H1 (cell line): ENCODE data around the gene ZIC1. TPM values are rescaled to one million over a fixed set of nuclear protein-coding genes. Genes with fewer than 3 reads are reported as not detected.

Experiments
- CEBPB ChIP-seq: IDR thresholded peaks from 2 replicates; pipeline ENCODE4 v1.6.1; 2012; ENCODE audit warnings: low read depth, low read length
- CHD2 ChIP-seq: IDR thresholded peaks from 2 replicates; pipeline ENCODE4 v1.6.1; 2012; ENCODE audit warnings: low read length, improper control_type of control experiment
- CHD7 ChIP-seq: fragments of 300-600 bp; sonication (generic); IDR thresholded peaks from 2 replicates; pipeline ENCODE4 v1.7.1; 2012; ENCODE audit warnings: low read length, moderate library complexity, mild to moderate bottlenecking, inconsistent platforms; ENCODE audit not compliant: insufficient replicate concordance
- EZH2 ChIP-seq: fragments of 200-600 bp; sonication (generic); IDR thresholded peaks from 2 replicates; pipeline ENCODE4 v1.7.1; 2012; ENCODE audit warnings: low read depth, mild to moderate bottlenecking, moderate library complexity, low read length, inconsistent platforms; ENCODE audit not compliant: severe bottlenecking
- HDAC6 ChIP-seq: IDR thresholded peaks from one replicate; pipeline ENCODE4 v1.7.1; 2012; ENCODE audit warnings: low read depth, mild to moderate bottlenecking, inconsistent platforms, low read length, moderate library complexity
- JUND ChIP-seq: IDR thresholded peaks from 2 replicates; pipeline ENCODE4 v1.6.1; 2011; ENCODE audit warnings: mild to moderate bottlenecking, improper control_type of control experiment, low read length
- RFX5 ChIP-seq: IDR thresholded peaks from 2 replicates; pipeline ENCODE4 v1.6.1; 2011; ENCODE audit warnings: low read depth, low read length, improper control_type of control experiment, borderline replicate concordance
- SAP30 ChIP-seq: fragments of 300-600 bp; sonication (generic); IDR thresholded peaks from 2 replicates; pipeline ENCODE4 v1.7.1; 2012; ENCODE audit warnings: low read length, moderate library complexity, mild to moderate bottlenecking, inconsistent platforms; ENCODE audit not compliant: insufficient read depth, insufficient replicate concordance
- SP2 ChIP-seq: IDR thresholded peaks from 2 replicates; pipeline ENCODE4 v1.6.1; 2012; ENCODE audit warnings: mild to moderate bottlenecking, low read length, inconsistent platforms
- SP4 ChIP-seq: IDR thresholded peaks from 2 replicates; pipeline ENCODE4 v1.6.1; 2012; ENCODE audit warnings: low read length, inconsistent platforms
- TCF12 ChIP-seq: IDR thresholded peaks from 2 replicates; pipeline ENCODE4 v1.6.1; 2011; ENCODE audit warnings: low read depth, mild to moderate bottlenecking, low read length
- polyA plus RNA-seq, 7 experiments: library from polyadenylated mRNA; depleted of rRNA in 3 of 7; stranded (reverse) in 5 of 7; unstranded in 2 of 7; fragments of >200 nt in 5 of 7; fragments of 200-250 nt in 2 of 7; gene quantifications; 1 replicate in 5 of 7; 2 replicates in 1 of 7; 4 replicates in 1 of 7; pipeline versions ENCODE4 v1.2.1 to v1.2.3, GENCODE V29; 2011 to 2013; ENCODE audit warnings: missing spikeins in 2 of 7, mixed read lengths in 2 of 7
- total RNA-seq: library from RNA; stranded (reverse); fragmentation: NEBNext Ultra II Directional; extraction: Animal tissue kit (Norgen Biotek cat#: 25700); gene quantifications from 2 replicates; pipeline ENCODE4 v1.2.1, GENCODE V29; 2021

The ZIC1 gene
- total and polyA plus RNA-seq, 2 of the 8 experiments (the other 6 are each of a cell fraction or from before 2014, with no cell fraction given), result 0.80 to 2.2 TPM

DNA sequence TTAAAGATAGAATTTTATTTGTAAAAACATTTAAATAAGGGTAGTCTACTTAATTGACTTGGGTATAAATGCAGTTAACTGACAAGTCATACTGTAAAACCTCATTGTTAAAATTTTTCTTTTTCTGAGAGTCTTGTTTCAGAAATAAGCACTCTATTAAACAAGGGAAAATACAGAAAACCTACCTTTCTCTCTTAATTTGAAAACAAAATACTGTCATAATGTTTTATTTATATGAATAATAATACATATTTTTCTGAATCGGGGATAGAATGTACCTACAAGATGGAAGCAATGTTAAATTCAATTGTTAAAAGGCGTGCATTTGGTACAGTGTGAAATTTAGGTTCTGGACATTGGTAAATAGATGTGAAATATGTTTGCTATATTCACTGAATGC lies 17.8 kb downstream of the ZIC1 start (continued):
- TF ChIP-seq CHD7, result no peak
- no peak for TF ChIP-seq SP4
- no peak for TF ChIP-seq SP2
- no peak for TF ChIP-seq JUND
- no peak for TF ChIP-seq CEBPB
- TF ChIP-seq EZH2, result no peak
- TF ChIP-seq RFX5, result no peak
- no peak for TF ChIP-seq CHD2
- TF ChIP-seq SAP30, result no peak
- TF ChIP-seq HDAC6, result no peak
- TF ChIP-seq TCF12, result no peak
